SK-N-SH (cell line): ENCODE measurements around the gene GLS2. TPM values are rescaled to one million over a fixed set of nuclear protein-coding genes. Genes with fewer than 3 reads are reported as not detected.

ENCODE experiments used
- CTCF ChIA-PET: fragments of 300-600, 350-600 bp; formaldehyde crosslinking; extraction: SDS; loops from one replicate; lab custom pipeline; 2021; lab: Yijun Ruan, JAX
- POLR2A ChIA-PET: fragments of 350-600 bp; sonication (Branson Sonifier 250); formaldehyde crosslinking; extraction: SDS; loops from one replicate; lab custom pipeline; 2020; ENCODE audit warnings: antibody characterized with exemption, inconsistent platforms; lab: Yijun Ruan, JAX
- DNase-seq: peaks from one replicate; pipeline ENCODE4 v3.0.0; 2012
- H2AFZ ChIP-seq: fragments of 200-600 bp; sonication (generic); 2 replicates; pipeline ENCODE4 v1.8.1; 2016; ENCODE audit warnings: antibody characterized with exemption, mild to moderate bottlenecking, low read depth
- H3F3A ChIP-seq: fragments of 200-600 bp; sonication (generic); replicated peaks from 2 replicates; pipeline ENCODE3; 2016; ENCODE audit warnings: antibody characterized with exemption, mild to moderate bottlenecking; ENCODE audit not compliant: insufficient read depth
- H3K27ac ChIP-seq, 2 experiments: fragments of 200-500 bp in 1 of 2; fragments of 200-600 bp in 1 of 2; sonication (Bioruptor generic) in 1 of 2; sonication (generic), shearing (Covaris generic) in 1 of 2; 2 replicates each; pipeline versions ENCODE4 v1.5.1 to v1.6.1; 2014 to 2016; ENCODE audit warnings: low read depth in 2 of 2, inconsistent platforms in 1 of 2, low read length in 1 of 2, mild to moderate bottlenecking in 1 of 2, mixed read lengths in 1 of 2
- H3K27me3 ChIP-seq: fragments of 200-600 bp; sonication (generic), shearing (Covaris generic); 2 replicates; pipeline ENCODE4 v1.6.1; 2016; ENCODE audit warnings: mixed run types; ENCODE audit not compliant: insufficient read depth
- H3K36me3 ChIP-seq, 2 experiments: fragments of 200-500 bp in 1 of 2; fragments of 200-600 bp in 1 of 2; sonication (Bioruptor generic) in 1 of 2; sonication (generic) in 1 of 2; replicated peaks in 1 of 2; 2 replicates each; pipeline versions ENCODE3 to v1.5.1; 2014 to 2016; ENCODE audit warnings: low read length in 1 of 2, mild to moderate bottlenecking in 1 of 2; ENCODE audit not compliant: insufficient read depth in 2 of 2, control insufficient read depth in 1 of 2
- H3K4me1 ChIP-seq, 2 experiments: fragments of 200-500 bp in 1 of 2; fragments of 200-600 bp in 1 of 2; sonication (Bioruptor generic) in 1 of 2; sonication (generic), shearing (Covaris generic) in 1 of 2; 2 replicates each; pipeline versions ENCODE4 v1.5.1 to v1.6.1; 2014 to 2016; ENCODE audit warnings: low read depth in 1 of 2, low read length in 1 of 2, mixed run types in 1 of 2; ENCODE audit not compliant: insufficient read depth in 2 of 2, control insufficient read depth in 1 of 2
- H3K4me2 ChIP-seq: fragments of 200-600 bp; sonication (generic), shearing (Covaris generic); 2 replicates; pipeline ENCODE4 v1.6.1; 2017; ENCODE audit warnings: mixed run types
- H3K4me3 ChIP-seq, 2 experiments: fragments of 200-500 bp in 1 of 2; fragments of 200-600 bp in 1 of 2; sonication (Bioruptor generic) in 1 of 2; sonication (generic), shearing (Covaris generic) in 1 of 2; 2 replicates each; pipeline versions ENCODE4 v1.5.1 to v1.8.1; 2014 to 2016; ENCODE audit warnings: low read depth in 2 of 2, inconsistent platforms in 1 of 2, low read length in 1 of 2, mild to moderate bottlenecking in 1 of 2, mixed read lengths in 1 of 2, moderate library complexity in 1 of 2
- H3K79me2 ChIP-seq: fragments of 200-600 bp; sonication (generic); 2 replicates; pipeline ENCODE4 v1.8.1; 2017; ENCODE audit warnings: mild to moderate bottlenecking; ENCODE audit not compliant: insufficient read depth
- H3K9ac ChIP-seq: fragments of 200-600 bp; sonication (generic); 2 replicates; pipeline ENCODE4 v1.6.1; 2017; ENCODE audit warnings: mixed run types
- H3K9me2 ChIP-seq: fragments of 200-600 bp; sonication (generic); 2 replicates; pipeline ENCODE4 v1.6.1; 2017; ENCODE audit warnings: mixed run types
- H3K9me3 ChIP-seq: fragments of 200-600 bp; sonication (generic); 2 replicates; pipeline ENCODE4 v1.6.1; 2017; ENCODE audit warnings: mixed run types, mild to moderate bottlenecking, moderate library complexity
- H4K20me1 ChIP-seq: fragments of 200-600 bp; sonication (generic); 2 replicates; pipeline ENCODE4 v1.6.1; 2017; ENCODE audit warnings: mild to moderate bottlenecking, mixed run types; ENCODE audit not compliant: insufficient read depth
- EZH2phosphoT487 ChIP-seq: fragments of 200-600 bp; sonication (generic); IDR thresholded peaks from 2 replicates; pipeline ENCODE4 v1.6.1; 2017; ENCODE audit warnings: low read depth, mixed run types, mild to moderate bottlenecking, antibody characterized with exemption, moderate library complexity, borderline replicate concordance
- FOSL2 ChIP-seq: IDR thresholded peaks from 2 replicates; pipeline ENCODE4 v1.4.0; 2012; ENCODE audit warnings: low read depth, mild to moderate bottlenecking, moderate library complexity, borderline replicate concordance
- JUND ChIP-seq: IDR thresholded peaks from 2 replicates; pipeline ENCODE4 v1.4.0; 2012
- MEF2A ChIP-seq: IDR thresholded peaks from 2 replicates; pipeline ENCODE4 v1.4.0; 2012; ENCODE audit warnings: low read depth, borderline replicate concordance
- MXI1 ChIP-seq: IDR thresholded peaks from 2 replicates; pipeline ENCODE4 v1.6.1; 2012; ENCODE audit warnings: mild to moderate bottlenecking, low read depth, low read length, improper control_type of control experiment
- NRF1 ChIP-seq: IDR thresholded peaks from 2 replicates; pipeline ENCODE4 v1.6.1; 2012; ENCODE audit warnings: low read depth, mild to moderate bottlenecking, low read length
- POLR2AphosphoS5 ChIP-seq: IDR thresholded peaks from 2 replicates; pipeline ENCODE4 v1.6.1; 2012; ENCODE audit warnings: low read depth, low read length
- RCOR1 ChIP-seq: fragments of 150-350 bp; IDR thresholded peaks from 2 replicates; pipeline ENCODE4 v1.6.1; 2017; ENCODE audit warnings: antibody characterized with exemption, low read length
- TAF1 ChIP-seq: IDR thresholded peaks from 2 replicates; pipeline ENCODE4 v1.6.1; 2012; ENCODE audit warnings: low read depth, mild to moderate bottlenecking, low read length, moderate library complexity, borderline replicate concordance
- TCF12 ChIP-seq: IDR thresholded peaks from 2 replicates; pipeline ENCODE4 v1.4.0; 2012
- TEAD4 ChIP-seq: IDR thresholded peaks from 2 replicates; pipeline ENCODE4 v1.4.0; 2012; ENCODE audit warnings: mild to moderate bottlenecking, borderline replicate concordance; ENCODE audit not compliant: insufficient read depth
- WGBS: methylation state at CpG from one replicate; pipeline ENCODE4 v1.1.6; 2017; ENCODE audit warnings: low lambda C conversion rate; 5-methylcytosine and 5-hydroxymethylcytosine counted together
- polyA plus RNA-seq, 3 experiments: library from polyadenylated mRNA; depleted of rRNA; stranded (reverse); fragments of >200 nt; gene quantifications; 2 replicates each; pipeline ENCODE4 v1.2.3, GENCODE V29; 2012
- TF ChIP-seq, protein P1 (sequence below): IDR thresholded peaks from 2 replicates; pipeline ENCODE4 v1.4.0; 2012; ENCODE audit warnings: low read depth, borderline replicate concordance
- TF ChIP-seq, protein P2 (sequence below): fragments of 200-600 bp; sonication (generic); IDR thresholded peaks from 2 replicates; pipeline ENCODE4 v1.6.1; 2017; ENCODE audit warnings: antibody characterized with exemption, mild to moderate bottlenecking, moderate library complexity
- TF ChIP-seq, protein P3 (sequence below): IDR thresholded peaks from 2 replicates; pipeline ENCODE4 v1.4.0; 2012; ENCODE audit warnings: low read depth
- TF ChIP-seq, protein P4 (sequence below): fragments of 150-350 bp; IDR thresholded peaks from 2 replicates; pipeline ENCODE4 v1.6.1; 2017; ENCODE audit warnings: antibody characterized with exemption, low read length, low read depth, borderline replicate concordance
- TF ChIP-seq, protein P5 (sequence below): fragments of 150-350 bp; IDR thresholded peaks from 2 replicates; pipeline ENCODE4 v1.6.1; 2016; ENCODE audit warnings: mild to moderate bottlenecking, low read depth, low read length

GLS2 gene
- polyA plus RNA-seq, 1 of the 3 experiments (the other 2 are of a cell fraction), result 2.1 TPM

DNA sequence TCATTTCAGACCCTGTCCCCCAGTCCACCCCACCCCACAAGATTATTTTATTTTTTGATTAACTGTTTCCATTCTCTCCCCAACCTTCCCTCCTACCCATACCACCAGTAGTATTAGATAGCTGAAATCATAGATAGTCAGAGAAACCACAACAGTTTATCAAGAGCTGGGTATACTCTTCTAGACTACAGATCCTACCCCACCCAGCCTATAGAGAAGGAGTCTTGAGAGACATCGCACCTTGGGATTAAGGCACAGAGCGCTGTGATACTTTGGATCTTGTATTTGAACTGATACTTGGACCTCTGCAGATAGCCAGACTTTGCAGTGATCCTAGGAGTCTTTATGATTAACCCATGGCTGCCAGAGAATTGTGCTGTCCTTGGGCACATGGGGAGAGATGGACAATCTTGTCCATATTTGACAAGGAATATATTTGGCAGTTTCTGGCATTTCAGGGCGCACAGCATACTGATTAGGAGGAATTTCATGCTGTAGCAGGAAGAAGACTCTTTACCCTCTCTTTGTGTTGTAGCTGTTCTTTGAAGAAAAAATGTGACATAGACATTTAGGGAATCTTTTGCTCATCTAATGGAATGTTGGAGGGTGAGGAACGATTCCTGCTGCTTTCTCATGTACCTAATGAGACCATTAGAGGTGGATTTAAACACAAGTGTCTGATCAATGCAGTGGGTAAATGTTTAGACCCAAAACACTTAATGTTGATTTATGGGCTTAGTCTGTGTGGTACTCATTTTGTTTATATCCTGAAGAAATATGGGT, 34.6 kb upstream of the GLS2 start:
- H2AFZ ChIP-seq, result 0 out of 2 replicates have a peak overlapping the region, but pooled peaks have one; percentile 54

DNA sequence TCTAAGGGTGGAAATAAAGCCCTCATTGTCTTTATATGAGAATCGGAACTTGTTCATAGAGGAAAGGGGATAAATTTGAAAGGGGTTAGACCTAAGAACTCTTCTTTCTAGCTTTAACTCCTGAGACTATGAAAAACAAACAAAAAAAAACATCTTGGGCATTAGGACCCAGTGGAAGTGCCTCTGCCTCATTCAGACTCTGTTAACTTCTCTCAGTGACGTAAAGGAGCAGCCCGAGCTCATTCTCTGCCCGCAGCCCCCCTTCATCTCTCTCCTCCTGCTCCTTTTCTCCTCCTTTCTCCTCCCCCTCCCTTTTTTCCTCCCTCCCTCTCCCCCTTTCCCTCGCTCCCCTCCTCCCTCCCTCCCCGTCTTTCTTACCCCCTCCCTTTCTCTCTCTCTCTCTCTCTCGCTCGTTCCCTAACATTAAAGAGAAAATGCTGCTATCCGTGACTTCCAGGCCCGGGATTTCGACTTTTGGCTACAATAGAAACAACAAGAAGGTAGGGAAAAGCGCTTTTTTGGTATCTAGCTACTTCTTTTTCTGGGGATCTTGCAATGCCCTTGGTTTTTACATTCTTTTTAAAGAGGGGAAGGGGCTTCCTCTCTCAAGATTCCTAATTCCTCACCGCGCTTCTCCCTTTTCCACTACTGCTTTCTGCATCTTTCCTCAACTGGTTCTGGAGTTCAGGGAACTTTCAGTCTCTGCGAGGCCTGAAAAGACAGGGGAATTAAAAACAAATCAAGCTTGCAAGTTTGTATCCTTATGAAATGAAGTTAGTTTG, 33.8 kb upstream of the GLS2 start, which contains the start of gene RBMS2:
RBMS2 (plus strand) TSS at position 231 of the 782 bp plus-strand sequence; CDS start at position 435, 204 bp downstream.
- CTCF ChIA-PET, result interaction anchor here (0.7 to 5.1 kb wide), 14 partner anchors 8 to 332 kb away, joined by 3 to 29 read pairs (median 3); partner anchors contain the start of genes ATP5F1B and SMARCC2
- no peaks in the 10 kb centered on the region for H3K36me3 ChIP-seq
- peaks cover 49% of the 10 kb centered on the region for H3K79me2 ChIP-seq
- peak within 1 kb of the TSS; percentile 87 for H3K9ac ChIP-seq
- no peaks in the 10 kb centered on the region for H4K20me1 ChIP-seq
- H3K4me3 ChIP-seq, result peak within 1 kb of the TSS; percentile 62 to 73
- H3K27me3 ChIP-seq, result no peaks in the 10 kb centered on the region
- H3K9me2 ChIP-seq, result no peaks in the 10 kb centered on the region
- peaks cover 0 to under 1% of the 10 kb centered on the region in 2 experiments; a peak in 1 of 4 replicates for H3K4me1 ChIP-seq
- peak within 1 kb of the TSS; percentile 74 for H2AFZ ChIP-seq
- WGBS, result under 1% methylated on average over 15 of the region's 15 CpGs
- peaks cover 33% of the 10 kb centered on the region for H3F3A ChIP-seq
- POLR2A ChIA-PET, result interaction anchor here (0.6 to 1.3 kb wide), 2 partner anchors 115 to 140 kb away, joined by 3 to 5 read pairs; no protein-coding TSS in a partner anchor
- H3K27ac ChIP-seq, result peak within 1 kb of the TSS; percentile 83 to 93
- no peaks in the 10 kb centered on the region for H3K9me3 ChIP-seq
- peak within 1 kb of the TSS; percentile 79 for H3K4me2 ChIP-seq
- peak; percentile 75 for DNase-seq
- peak; percentile 57 for TF ChIP-seq RCOR1
- TF ChIP-seq, protein P1, sequence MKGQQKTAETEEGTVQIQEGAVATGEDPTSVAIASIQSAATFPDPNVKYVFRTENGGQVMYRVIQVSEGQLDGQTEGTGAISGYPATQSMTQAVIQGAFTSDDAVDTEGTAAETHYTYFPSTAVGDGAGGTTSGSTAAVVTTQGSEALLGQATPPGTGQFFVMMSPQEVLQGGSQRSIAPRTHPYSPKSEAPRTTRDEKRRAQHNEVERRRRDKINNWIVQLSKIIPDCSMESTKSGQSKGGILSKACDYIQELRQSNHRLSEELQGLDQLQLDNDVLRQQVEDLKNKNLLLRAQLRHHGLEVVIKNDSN, result no peak
- TF ChIP-seq MEF2A, result no peak
- no peak for TF ChIP-seq NRF1
- TF ChIP-seq, protein P2, sequence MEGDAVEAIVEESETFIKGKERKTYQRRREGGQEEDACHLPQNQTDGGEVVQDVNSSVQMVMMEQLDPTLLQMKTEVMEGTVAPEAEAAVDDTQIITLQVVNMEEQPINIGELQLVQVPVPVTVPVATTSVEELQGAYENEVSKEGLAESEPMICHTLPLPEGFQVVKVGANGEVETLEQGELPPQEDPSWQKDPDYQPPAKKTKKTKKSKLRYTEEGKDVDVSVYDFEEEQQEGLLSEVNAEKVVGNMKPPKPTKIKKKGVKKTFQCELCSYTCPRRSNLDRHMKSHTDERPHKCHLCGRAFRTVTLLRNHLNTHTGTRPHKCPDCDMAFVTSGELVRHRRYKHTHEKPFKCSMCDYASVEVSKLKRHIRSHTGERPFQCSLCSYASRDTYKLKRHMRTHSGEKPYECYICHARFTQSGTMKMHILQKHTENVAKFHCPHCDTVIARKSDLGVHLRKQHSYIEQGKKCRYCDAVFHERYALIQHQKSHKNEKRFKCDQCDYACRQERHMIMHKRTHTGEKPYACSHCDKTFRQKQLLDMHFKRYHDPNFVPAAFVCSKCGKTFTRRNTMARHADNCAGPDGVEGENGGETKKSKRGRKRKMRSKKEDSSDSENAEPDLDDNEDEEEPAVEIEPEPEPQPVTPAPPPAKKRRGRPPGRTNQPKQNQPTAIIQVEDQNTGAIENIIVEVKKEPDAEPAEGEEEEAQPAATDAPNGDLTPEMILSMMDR, result no peak
- no peak for TF ChIP-seq JUND
- TF ChIP-seq, protein P3, sequence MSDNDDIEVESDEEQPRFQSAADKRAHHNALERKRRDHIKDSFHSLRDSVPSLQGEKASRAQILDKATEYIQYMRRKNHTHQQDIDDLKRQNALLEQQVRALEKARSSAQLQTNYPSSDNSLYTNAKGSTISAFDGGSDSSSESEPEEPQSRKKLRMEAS, result 0 out of 2 replicates have a peak, but pooled peaks have one; percentile 27
- TF ChIP-seq, protein P4, sequence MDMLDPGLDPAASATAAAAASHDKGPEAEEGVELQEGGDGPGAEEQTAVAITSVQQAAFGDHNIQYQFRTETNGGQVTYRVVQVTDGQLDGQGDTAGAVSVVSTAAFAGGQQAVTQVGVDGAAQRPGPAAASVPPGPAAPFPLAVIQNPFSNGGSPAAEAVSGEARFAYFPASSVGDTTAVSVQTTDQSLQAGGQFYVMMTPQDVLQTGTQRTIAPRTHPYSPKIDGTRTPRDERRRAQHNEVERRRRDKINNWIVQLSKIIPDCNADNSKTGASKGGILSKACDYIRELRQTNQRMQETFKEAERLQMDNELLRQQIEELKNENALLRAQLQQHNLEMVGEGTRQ, result no peak
- peak; percentile 24; the same call in 1 of the 2 replicates for TF ChIP-seq TAF1
- peak; percentile 26; the same call in 1 of the 2 replicates for TF ChIP-seq TCF12
- TF ChIP-seq MXI1, result peak; percentile 47; the same call in 1 of the 2 replicates
- peak; percentile 34; the same call in 1 of the 2 replicates for TF ChIP-seq POLR2AphosphoS5
- no peak for TF ChIP-seq FOSL2
- TF ChIP-seq TEAD4, result no peak
- TF ChIP-seq, protein P5, sequence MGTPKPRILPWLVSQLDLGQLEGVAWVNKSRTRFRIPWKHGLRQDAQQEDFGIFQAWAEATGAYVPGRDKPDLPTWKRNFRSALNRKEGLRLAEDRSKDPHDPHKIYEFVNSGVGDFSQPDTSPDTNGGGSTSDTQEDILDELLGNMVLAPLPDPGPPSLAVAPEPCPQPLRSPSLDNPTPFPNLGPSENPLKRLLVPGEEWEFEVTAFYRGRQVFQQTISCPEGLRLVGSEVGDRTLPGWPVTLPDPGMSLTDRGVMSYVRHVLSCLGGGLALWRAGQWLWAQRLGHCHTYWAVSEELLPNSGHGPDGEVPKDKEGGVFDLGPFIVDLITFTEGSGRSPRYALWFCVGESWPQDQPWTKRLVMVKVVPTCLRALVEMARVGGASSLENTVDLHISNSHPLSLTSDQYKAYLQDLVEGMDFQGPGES, result no peak
- TF ChIP-seq EZH2phosphoT487, result no peak

More for the DNA sequence above, 34.6 kb upstream of the GLS2 start:
- peak overlapping the region; percentile 62 to 73 for H3K4me3 ChIP-seq
- peak overlapping the region; percentile 87 for H3K9ac ChIP-seq
- H3K9me3 ChIP-seq, result no peaks in the 10 kb centered on the region
- no peaks in the 10 kb centered on the region for H3K9me2 ChIP-seq
- ChIA-PET POLR2A (interaction anchor here (0.6 kb wide), 1 partner anchor 113 kb away, joined by 4 read pairs; no protein-coding TSS in a partner anchor), CTCF (interaction anchor here (0.5 to 5.1 kb wide), 12 partner anchors 8 to 442 kb away, joined by 3 to 29 read pairs (median 3); partner anchors contain the start of gene SMARCC2)
- peaks cover 39% of the 10 kb centered on the region for H3F3A ChIP-seq
- H4K20me1 ChIP-seq, result no peaks in the 10 kb centered on the region
- no peaks in the 10 kb centered on the region for H3K36me3 ChIP-seq
- peak; percentile 15 for DNase-seq
- peak overlapping the region; percentile 83 to 93 for H3K27ac ChIP-seq
- WGBS, result 21% methylated on average over 4 of the region's 4 CpGs
- H3K79me2 ChIP-seq, result peaks cover 58% of the 10 kb centered on the region
- no peaks in the 10 kb centered on the region for H3K27me3 ChIP-seq
- TF ChIP-seq, protein P3, result peak; percentile 34; the same call in 1 of the 2 replicates
- TF ChIP-seq POLR2AphosphoS5 (no peak), TAF1 (no peak)
- peak overlapping the region; percentile 79 for H3K4me2 ChIP-seq
- peaks cover 0 to 6% of the 10 kb centered on the region in 2 experiments; a peak in 1 of 4 replicates for H3K4me1 ChIP-seq
